Cortex of kidney (tissue), 1 donor: Measurements from ENCODE around the gene TXNL4A.

Experiments
- DNase-seq: peaks from one replicate; lab custom pipeline; 2025; lab: John Stamatoyannopoulos, UW

TXNL4A gene

GRCh38 chr18:79991494-79991893 is 3.1 kb upstream of the TXNL4A start:
- no peak for DNase-seq

- no peak for DNase-seq
These were observed 783 bp upstream of the TXNL4A start for GRCh38 chr18:79989195-79989497.

GRCh38 chr18:79988071-79988450 is 302 bp downstream of the TXNL4A start:
- DNase-seq = no peak

GRCh38 chr18:79987566-79987965 is 797 bp downstream of the TXNL4A start:
- DNase-seq = no peak

GRCh38 chr18:79986726-79987125 is 1.6 kb downstream of the TXNL4A start:
- no peak for DNase-seq

- no peak for DNase-seq
These were observed 3.2 kb downstream of the TXNL4A start for GRCh38 chr18:79985172-79985571.

- DNase-seq = no peak
These were observed 4.6 kb downstream of the TXNL4A start for GRCh38 chr18:79983793-79984192.

GRCh38 chr18:79983253-79983652 is 5.1 kb downstream of the TXNL4A start:
- DNase-seq = no peak

- no peak for DNase-seq
These were observed 5.6 kb downstream of the TXNL4A start for GRCh38 chr18:79982736-79983135.

- DNase-seq = no peak
These were observed 7.8 kb downstream of the TXNL4A start for GRCh38 chr18:79980585-79980984.

GRCh38 chr18:79979843-79980242 is 8.5 kb downstream of the TXNL4A start:
- DNase-seq = no peak

- no peak for DNase-seq
These were observed 12.2 kb downstream of the TXNL4A start for GRCh38 chr18:79975985-79976680.

GRCh38 chr18:79975043-79975442 is 13.3 kb downstream of the TXNL4A start:
- DNase-seq = no peak

GRCh38 chr18:79974025-79974654 is 14.2 kb downstream of the TXNL4A start:
- DNase-seq = no peak

GRCh38 chr18:79973517-79973916 is 14.8 kb downstream of the TXNL4A start:
- DNase-seq = no peak

GRCh38 chr18:79972720-79973119 is 15.6 kb downstream of the TXNL4A start:
- DNase-seq = no peak

- no peak for DNase-seq
These were observed 16.4 kb downstream of the TXNL4A start for GRCh38 chr18:79971986-79972385.

- DNase-seq = no peak
These were observed 17.0 kb downstream of the TXNL4A start for GRCh38 chr18:79971211-79971952.

GRCh38 chr18:79970419-79971133 is 17.8 kb downstream of the TXNL4A start:
- DNase-seq = no peak

- no peak for DNase-seq
These were observed 23.1 kb downstream of the TXNL4A start for GRCh38 chr18:79965119-79965902.

GRCh38 chr18:79964330-79965118 is 23.8 kb downstream of the TXNL4A start, which contains the start of gene HSBP1L1:
HSBP1L1 (plus strand) TSS chr18:79964643; CDS start chr18:79964736, 93 bp downstream.
- DNase-seq = peak; percentile 19
